DMS114 treated with DMSO at 0.1 percent for 48 hours (cell line): ENCODE results near the gene SLC4A8.
"Not testable (repeated sequence)": the region's sequence is repeated elsewhere in the genome, so short reads cannot be mapped to it uniquely, and the experiment has no call there.

Source experiments
- DNase-seq: peaks from one replicate; lab custom pipeline; 2025; ENCODE audit not compliant: unreplicated experiment; lab: John Stamatoyannopoulos, UW

SLC4A8 gene

GRCh38 chr12:51472984-51473383, 48.4 kb downstream of the SLC4A8 start:
- no peak for DNase-seq

- no peak for DNase-seq
Observed at GRCh38 chr12:51473947-51474346, 49.3 kb downstream of the SLC4A8 start.

GRCh38 chr12:51475543-51475942, 50.9 kb downstream of the SLC4A8 start:
- DNase-seq = no peak

GRCh38 chr12:51480978-51481377, 56.3 kb downstream of the SLC4A8 start:
- DNase-seq = no peak

- DNase-seq = no peak
Observed at GRCh38 chr12:51482929-51483697, 58.5 kb downstream of the SLC4A8 start.

- no peak for DNase-seq
Observed at GRCh38 chr12:51484119-51484518, 59.5 kb downstream of the SLC4A8 start.

GRCh38 chr12:51488281-51488680, 63.6 kb downstream of the SLC4A8 start:
- no peak for DNase-seq

- DNase-seq = no peak
Observed at GRCh38 chr12:51493281-51493680, 68.7 kb downstream of the SLC4A8 start.

GRCh38 chr12:51496895-51497294, 72.3 kb downstream of the SLC4A8 start:
- DNase-seq = no peak

GRCh38 chr12:51504851-51505250, 80.2 kb downstream of the SLC4A8 start:
- DNase-seq = no peak

- DNase-seq = no peak
Observed at GRCh38 chr12:51505360-51506105, 80.9 kb downstream of the SLC4A8 start.

- DNase-seq = no peak
Observed at GRCh38 chr12:51507178-51507577, 82.5 kb downstream of the SLC4A8 start.

GRCh38 chr12:51508285-51508684, 83.7 kb downstream of the SLC4A8 start:
- DNase-seq = no peak

GRCh38 chr12:51511546-51512260, 87.1 kb downstream of the SLC4A8 start:
- DNase-seq = no peak

- DNase-seq = no peak
Observed at GRCh38 chr12:51512438-51512837, 87.8 kb downstream of the SLC4A8 start.

GRCh38 chr12:51515037-51515436, 90.4 kb downstream of the SLC4A8 start:
- not testable (repeated sequence) for DNase-seq

- DNase-seq = no peak
Observed at GRCh38 chr12:51517316-51517715, 92.7 kb downstream of the SLC4A8 start.

GRCh38 chr12:51517800-51518199, 93.2 kb downstream of the SLC4A8 start:
- no peak for DNase-seq

GRCh38 chr12:51519755-51520154, 95.1 kb downstream of the SLC4A8 start:
- DNase-seq = no peak

- no peak for DNase-seq
Observed at GRCh38 chr12:51520576-51521325, 96.1 kb downstream of the SLC4A8 start.
